HG03469 (cell line): ENCODE data around the gene ST6GALNAC4.

Experiments used
- ATAC-seq: cut with Tn5 transposase; IDR thresholded peaks from one replicate; pipeline ENCODE4 v1.9.1; 2021; ENCODE audit warnings: mild to moderate bottlenecking, moderate library complexity, moderate number of reproducible peaks; ENCODE audit not compliant: unreplicated experiment

The ST6GALNAC4 gene

DNA sequence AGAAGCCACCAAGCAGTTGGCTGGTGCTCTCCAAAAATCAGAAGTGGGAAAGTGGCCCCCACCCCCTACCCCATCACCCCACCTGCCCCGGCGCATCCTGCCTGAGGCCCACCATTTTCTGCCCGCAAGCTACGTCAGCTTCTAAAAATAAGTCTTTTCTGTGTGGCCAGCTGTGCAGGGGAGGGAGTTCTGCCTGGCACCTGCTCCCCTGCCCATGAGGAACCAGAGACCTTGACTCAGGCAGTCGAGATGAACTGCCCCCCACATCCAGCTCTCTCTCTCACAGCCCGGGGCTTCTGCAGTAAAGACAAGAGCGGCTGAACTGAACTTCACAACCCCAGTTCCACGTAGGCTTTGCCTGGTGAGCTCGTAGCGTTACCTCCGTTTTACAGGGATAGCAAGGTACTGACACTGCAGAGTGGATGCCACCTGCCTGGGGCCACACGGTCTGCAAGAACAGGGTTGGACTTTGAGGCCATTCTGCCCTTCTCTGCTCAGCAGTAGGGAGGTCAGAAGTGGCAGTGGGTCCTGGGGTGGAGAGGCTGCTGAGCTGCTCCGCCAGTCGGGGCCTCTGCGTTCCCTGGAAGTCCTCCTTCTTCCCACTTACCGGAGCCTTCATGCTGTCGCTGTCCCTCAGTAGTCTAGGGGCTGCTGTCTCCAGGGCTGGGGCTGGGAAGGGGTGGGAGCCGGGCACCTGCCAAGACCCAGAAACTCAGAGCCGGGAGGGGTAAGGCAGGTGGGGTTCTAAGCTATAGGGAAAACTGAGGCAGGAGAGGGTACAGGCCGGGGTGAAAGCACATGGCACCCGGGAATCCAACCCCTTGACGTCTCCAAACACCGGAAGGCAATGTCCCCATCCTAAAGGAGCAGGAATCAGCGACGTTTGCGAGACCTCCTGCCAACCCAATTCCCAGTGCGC, 781 bp downstream of the ST6GALNAC4 start:
- ATAC-seq: no peak

DNA sequence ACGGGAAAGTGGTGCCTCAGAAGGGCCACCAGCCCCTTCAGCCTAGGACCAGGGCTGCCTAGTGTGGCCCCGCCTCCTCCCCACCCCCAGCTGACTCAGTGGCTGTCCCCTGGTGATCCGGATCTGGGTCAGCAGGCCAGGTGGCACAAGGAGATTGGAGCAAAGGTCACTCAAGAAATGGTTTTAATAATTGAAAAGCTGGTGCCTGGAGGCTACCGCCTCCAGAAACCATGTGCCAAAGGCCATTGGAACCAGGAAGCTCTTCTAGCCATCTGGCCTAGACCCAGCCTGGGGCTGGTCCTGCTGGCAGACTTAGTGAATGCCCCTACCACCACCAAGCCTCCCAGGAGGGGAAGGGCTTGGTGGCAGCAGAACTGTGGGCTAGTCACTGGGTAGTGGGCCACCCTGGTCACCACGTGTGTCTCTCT, 1.5 kb downstream of the ST6GALNAC4 start:
- ATAC-seq: no peak

DNA sequence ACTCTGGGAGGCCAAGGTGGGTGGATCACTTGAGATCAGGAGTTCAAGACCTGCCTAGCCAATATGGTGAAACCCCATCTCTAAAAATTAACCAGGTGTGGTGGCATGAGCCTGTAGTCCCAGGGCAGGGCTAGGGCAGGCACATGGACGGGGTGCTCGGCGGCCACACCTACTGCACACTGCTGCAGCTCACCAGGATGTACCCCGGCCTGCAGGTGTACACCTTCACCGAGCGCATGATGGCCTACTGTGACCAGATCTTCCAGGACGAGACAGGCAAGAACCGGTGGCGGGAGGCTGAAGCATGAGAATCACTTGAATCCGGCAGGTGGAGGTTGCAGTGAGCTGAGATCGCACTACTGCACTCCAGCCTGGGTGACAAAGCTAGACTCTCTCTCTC, 3.2 kb downstream of the ST6GALNAC4 start:
- no peak for ATAC-seq

DNA sequence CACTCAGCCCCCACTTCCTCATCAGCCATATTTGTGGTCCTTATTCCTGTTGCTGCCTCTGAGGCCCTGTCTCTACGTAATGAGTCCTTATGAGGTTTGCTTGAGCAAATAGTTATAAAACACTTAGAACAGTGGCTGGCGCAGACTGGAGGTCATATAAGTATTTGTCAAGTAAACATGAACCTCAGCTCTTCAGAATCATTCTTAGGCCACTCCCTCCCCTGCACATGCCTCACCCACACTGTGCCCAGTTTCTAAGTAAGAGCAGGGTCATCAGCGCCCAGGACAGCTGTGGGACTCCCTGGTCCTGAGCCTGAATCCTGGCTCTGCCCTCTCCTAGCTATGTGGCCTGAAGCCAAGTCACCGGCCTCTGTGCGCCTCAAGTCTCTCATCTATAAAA, 4.0 kb downstream of the ST6GALNAC4 start:
- ATAC-seq: no peak

DNA sequence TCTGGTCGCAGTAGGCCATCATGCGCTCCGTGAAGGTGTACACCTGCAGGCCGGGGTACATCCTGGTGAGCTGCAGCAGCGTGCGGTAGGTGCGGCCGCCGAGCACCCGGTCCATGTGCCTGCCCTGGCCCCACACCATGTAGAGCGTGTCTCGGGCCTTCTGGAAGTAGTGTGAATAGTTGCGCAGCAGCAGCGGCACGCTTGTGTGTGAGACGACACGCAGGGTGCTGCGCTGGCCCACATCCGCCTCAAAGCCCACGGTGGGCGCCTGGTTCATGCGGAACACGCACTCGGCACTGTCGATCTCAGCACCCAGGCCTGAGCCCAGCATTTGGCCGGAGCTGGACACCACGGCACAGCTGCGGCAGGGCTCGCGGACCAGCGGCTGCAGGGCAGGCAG, 4.5 kb downstream of the ST6GALNAC4 start:
- ATAC-seq: no peak

DNA sequence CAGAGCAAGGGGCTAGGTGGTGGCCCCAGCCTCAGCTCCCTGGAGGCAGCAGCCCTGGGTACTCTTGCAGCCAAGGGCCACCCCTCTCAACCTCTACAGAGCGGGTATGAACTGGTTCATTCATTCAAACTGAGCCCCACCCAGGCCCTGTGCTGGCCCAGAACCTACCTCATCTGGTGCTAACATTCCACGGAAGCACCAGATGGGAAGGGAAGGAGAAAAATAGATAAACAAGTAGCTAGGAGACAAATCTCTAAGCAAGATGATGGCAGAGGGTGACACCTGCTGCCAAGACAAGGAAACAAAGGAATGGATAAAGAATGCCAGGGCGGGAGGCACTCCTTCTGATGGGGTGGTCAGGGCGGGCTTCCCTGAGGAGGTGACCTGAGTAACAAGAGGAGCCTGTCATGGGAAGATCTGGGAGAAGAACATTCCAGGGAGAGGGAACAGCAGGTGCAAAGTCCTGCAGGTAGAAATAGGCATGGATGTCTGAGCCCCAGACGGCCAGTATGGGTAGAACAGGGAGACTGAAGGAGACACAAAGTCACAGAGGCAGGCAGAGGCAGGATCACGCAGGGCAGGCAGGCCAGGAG, 6.1 kb downstream of the ST6GALNAC4 start:
- ATAC-seq: no peak

DNA sequence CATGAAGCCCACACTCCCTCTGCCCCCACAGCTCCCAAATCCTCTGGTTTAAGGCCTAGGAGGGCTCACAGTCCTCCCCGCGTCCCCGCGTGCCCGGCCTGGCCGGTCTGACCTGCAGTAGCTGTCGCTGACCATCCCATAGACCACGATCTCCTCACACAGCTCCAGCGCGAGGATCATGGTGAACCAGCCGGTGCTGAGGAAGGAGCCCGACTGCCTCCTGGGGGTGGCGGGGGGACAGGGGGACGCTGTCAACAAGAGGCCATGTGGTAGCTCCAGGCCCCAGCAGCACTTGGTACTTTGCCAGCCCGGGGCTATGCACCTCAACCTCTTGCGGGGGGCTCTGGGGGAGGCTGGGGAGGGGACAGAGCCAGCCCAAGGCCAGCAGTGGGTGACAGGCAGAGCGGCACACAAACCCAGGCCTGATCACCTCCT, 7.0 kb downstream of the ST6GALNAC4 start:
- ATAC-seq: no peak

DNA sequence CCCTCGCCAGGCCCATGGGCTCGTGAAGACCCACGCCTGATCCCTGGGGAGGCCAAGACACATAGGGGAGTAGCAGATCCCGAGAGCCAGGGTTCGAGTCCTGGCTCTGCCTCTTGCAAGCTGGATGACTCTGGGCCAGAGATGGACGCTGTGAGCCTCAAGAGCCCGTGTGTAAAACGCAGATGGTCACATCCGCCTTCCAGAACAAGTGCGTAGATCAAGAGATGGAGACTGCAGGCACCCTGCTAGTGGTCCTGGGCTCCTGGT, 8.2 kb downstream of the ST6GALNAC4 start:
- no peak for ATAC-seq

DNA sequence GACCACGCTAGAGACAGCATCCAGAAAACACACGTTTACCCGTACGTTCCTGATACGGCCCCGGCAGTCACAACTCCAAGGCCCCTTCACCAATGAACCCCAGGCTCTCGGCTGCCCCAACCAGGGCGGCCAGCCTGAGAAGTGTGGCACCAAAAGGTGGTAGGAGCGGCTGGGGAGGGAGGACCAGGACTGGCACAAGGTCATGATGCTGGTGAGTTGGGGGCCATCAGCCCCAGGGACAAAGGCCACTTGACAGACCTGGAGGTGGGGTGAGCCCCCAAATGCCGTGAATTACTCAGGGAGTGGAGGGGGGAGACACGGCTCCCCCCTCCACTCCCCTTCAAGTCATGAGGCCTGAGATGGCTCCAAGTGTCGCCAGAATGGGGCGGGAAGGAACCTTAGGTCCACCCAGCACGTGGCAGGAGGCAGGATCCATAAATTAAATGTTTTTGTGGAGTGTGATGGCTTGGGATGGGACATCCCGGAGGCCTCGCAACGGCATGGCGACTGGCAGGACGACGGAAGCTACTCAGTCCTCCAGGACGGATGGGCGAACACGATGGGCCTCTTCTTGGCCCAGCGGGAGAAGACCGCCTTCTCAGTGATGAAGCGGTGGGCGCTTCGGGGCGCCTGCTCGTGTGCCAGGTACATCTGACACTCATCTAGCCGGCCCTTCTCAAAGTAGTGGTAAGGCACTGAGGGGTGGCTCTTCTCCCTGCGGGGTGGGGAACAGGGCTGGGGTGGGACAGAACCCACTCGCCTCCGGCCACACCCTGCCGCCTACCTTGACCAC, 8.8 kb downstream of the ST6GALNAC4 start:
- ATAC-seq: no peak

DNA sequence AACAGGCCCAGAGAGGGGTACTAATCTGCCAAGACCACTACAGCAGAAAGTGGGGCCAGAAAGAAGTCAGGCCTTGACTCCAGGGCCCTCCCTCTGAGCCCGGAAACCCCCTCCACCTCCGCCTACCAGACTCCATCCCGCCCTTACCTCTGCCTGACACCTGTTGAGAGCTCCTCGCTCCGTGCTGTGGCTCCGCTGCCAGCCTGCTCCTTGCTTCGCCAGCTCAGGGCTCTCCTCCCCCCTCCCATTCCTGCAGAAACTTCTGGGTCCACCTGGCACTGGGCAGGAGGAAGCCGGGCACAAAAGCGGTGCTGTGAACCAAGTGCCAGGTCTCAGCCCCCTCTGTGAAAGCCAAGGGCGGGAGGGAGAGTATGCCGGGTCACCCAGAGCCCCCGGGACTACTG, 11.1 kb downstream of the ST6GALNAC4 start:
- ATAC-seq: no peak

DNA sequence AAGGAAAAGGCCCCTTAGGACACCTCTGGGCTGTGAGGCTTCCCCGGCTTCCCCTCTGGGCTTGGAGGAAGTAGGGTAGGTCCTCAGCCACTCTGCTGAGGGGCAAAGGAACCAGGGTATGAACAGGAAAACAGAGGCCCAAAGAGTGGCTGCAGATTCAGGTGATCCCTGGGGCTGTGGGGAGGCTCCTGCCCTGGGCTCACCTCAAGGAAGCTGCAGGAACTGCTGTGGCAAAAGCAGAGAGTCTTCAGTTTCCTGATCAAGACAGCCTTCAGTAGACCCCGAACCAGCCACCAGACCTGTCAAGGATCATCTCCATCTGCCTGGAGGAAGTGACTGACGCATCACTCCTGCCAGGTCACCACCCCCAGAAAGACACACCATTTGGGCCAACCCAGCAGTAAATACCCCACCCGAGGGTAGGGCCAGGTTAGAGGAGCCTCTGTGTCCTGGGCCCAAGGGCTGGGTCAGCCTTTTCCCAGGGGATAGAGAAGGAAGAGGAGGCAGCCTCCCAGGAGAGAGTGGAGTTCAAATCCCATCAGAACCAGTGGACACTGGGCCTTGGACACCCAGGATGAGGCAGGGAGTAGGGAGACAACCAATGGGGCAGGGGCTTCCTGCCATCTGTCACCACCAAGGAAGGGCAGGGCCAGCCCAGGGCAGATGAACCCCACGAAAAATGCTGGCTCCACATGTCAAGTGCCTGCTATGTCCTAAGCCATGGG, 11.7 kb downstream of the ST6GALNAC4 start:
- ATAC-seq: no peak

DNA sequence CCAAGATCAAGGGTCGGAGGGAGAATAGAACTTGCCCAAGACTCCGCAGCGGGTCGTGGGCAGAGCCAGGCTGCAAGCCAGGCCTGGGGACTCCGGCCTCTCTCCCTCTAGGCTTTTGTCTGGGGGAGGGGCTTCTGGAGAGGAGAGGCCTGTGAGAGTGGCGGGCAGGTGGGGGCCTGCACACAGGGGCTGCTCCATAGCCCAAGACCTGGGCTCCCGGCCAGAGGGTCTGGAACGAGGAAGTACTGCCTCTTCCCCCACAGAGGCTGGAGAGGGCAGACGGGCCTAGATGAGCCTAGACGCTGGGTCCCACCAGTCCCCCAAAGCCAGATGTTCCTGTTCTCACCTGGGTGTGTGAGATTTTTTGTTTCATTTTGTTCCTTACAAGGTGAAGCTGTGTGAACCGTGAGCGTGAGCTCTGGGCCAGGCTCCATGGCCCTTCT, 12.3 kb downstream of the ST6GALNAC4 start:
- ATAC-seq: no peak

DNA sequence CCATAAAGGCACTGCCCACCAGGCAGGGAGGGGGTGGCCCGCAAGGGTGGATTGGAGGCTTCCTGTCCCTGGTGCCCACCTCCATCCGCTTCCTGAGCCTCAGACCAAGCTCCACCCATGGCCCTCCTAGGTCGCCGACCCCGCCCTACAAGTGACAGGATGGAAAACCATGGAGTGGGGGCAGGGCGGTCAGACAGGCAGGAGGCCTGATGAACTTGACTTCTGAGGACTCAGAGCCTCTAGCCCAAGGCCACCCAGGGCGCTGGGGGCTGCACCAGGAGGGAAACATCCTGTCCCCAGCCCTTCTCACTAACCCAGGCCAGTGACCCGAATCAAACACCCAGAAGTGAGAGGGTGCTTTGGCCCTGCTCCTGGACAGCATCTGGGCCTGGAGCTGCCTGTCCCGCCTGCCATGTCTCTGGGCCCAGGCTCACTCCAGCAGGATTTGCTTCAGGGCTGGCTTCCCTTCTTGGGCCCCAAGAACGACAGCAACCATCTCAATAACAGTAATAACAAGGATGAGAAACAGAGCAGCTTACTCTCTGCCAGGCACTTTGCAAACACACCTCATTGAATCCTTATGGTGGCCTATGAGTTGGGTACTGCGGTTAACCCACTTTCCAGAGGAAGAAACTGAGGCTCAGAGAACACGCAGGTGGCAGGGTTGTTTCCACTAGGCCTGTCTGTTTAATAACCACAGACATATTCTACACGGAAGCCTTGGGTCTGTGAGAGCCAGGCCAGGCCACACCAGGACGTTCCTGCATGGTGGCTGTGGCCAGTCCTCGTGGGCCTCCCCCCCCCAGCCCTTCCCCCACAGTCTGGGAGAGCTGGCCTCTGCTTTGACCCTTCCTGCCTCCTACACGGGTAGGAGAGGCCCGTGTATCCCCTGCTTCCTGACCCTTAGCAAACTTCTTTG, 13.0 kb downstream of the ST6GALNAC4 start:
- no peak for ATAC-seq

DNA sequence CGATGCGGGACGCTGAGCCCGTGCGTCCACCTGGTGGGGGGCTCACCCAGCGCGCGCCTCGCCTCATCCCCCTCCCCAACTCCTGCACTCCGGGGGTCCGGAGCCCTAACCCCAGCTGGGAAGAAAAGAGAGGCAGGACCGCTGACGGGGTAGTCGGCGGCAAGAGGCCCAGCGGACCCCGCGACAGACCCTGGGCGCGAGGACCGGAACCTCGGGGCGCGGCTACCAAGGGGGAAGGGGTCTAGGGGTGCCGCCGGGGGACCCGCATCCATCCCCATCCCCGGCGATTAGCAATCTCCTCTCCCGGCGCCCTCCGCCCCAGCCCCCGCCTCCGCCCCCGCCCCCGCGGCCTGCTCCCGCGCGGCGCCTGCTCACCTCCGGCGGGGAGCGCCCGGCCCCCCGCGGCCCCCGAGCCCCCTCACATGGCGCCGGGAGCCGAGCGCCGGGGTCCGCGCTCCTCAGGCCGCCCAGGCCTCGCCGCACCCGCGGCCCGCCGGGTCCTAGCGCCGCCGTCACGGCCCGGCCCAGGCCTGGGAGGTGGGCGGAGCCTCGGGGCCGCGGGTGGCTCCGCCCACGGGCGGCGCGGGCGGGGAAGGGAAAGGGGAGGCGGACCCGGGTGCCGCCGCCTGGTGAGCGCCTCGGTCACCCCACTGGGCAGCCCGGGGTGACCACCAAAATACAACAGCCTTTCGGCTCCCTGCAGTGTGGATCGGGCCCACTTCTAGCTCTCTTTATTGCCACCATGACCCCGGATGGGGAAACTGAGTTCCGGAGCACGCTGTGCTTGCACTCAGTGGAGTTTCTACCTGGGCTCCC, 17.5 kb downstream of the ST6GALNAC4 start, which contains the start of gene ST6GALNAC6:
ST6GALNAC6 (minus strand) TSS at position 476 of the 816 bp plus-strand sequence. CDS start 1,622 bp downstream, outside the sequence.
- no peak for ATAC-seq

DNA sequence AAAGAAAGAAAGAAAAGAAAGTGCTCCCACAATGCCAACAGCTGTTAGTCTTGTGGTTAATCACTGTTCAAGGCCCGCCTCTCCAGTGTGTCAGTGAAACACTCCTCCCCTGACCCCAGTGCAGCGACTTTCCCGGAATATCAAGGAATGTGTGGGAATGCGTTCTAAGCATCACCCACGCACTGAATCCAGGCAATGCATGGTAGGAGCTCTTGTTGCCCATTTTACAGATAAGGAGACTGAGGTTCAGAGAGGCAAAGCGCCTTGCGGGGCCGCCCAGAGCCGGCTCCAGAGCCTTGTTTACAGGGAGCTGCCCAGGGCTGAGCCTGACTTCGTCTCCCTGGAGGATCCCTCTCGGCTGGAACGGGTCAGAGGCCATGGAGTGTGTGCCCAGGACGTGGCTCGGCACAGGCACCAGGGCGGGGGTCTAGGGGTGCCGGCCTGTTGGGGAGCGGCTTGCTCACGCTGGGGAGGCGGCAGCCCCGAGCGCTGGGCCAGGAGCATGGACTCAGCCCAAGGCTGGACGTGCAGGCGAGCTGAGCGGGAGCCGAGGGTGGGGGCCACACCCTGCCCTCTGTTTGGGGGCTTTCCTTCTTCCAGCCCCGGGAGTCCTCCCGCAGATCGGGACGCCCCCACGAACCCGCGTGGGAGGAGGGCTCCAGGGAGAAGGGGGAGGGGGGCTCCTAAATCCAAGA, 18.3 kb downstream of the ST6GALNAC4 start:
- no peak for ATAC-seq

DNA sequence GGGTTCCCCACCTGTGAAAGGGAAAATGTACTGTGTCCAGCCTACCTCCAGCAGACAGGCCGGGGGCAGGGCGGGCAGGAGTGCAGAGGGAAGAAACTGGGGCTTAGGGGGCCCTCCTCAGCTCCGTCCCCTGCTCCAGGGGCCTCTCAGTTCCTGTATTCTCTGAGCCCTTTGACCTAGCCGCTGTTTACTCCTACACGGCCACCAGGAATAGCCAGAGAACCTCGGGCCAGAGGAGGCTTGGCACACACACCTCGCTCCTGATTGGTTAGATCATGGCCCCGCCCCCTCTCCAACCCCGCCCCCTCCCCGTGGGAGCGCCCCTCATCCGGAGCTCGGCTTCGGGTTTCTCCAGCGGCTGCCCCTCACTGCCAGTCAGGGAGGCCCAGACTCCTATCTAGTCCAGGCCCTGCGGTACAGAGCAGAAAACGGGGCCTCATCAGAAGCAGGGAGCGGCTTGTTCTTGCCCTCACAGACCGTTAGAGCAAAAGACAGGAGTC, 19.6 kb downstream of the ST6GALNAC4 start:
- ATAC-seq: no peak

DNA sequence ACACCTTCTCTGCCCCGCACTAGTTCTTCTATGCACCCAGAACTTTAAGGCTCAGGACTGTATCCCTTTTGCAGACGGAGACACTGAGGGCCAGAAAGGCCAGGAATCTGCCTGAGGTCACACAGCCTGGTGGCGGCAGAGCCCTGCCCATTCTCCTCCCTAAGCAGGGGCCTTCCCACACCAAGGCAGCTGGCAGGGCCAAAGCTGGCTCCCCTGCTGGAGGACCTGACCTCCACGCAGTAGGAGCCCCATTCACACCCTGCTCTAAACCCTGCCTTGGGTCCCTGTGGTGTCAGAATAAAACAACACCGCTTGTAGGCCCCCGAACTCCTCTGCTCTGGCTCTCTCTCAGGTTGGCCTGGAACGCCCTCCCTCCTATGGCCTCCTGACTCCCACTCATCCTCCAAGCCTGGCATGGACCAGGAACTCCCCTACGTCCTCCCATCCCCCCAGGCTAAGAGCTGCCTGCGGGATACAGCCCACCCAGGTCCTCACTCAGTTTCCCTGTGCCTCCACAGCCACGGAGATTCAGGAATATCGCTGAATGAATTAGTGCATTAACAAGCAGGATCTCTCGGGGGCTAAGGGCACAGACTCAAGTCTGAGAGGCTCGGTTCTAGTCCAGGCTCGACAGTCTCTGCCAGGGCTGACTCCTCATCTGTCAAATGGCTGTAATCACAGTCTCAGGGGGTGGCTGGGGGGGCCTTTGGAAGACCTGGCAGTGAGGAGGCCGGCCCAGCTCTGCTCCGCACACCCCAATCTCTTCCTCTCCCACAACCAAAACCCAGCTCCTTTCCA, 20.2 kb downstream of the ST6GALNAC4 start:
- ATAC-seq: no peak
